ENCODE data around the gene SPRED2.

SPRED2 gene

DNA sequence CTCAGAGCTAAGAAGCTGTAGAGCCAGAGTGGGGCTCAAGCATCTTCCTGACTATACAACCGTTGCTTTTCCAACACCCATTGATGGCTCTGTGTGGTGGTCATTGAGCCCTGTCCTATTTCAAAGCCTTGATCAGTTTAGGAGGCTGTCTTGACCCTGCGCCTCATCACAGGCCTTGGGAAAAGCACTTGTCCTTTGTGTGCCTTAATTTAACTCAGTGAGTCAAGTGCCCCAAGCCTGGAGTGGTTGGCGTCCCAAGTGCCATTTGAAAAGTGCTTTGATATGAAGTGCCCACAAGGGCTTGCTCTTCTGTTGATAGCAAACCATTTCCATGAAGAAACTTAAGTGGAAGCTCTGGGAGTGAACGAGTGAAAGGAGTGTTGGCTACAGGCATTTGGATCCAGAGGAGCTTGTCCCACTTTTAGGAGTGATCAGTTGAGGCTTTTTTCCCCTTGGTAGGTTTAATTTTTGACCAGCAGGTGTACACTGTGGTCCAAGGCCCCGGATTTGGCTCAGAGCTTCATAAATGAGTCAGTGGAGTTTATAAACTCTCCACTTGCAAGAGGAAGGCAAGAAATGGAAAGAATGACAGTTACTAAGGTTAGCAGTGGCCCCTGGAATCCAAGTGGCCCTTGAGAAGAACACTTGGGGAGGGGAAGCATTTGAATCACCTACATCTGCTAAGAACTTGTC is 154.5 kb downstream of the SPRED2 start:
- no peak overlapping the region for H3K27ac ChIP-seq
- no peak for TF ChIP-seq ZFX (IDR thresholded peaks at IDR 0.05; ENCODE audit: borderline replicate concordance)
- TF ChIP-seq, protein P1, sequence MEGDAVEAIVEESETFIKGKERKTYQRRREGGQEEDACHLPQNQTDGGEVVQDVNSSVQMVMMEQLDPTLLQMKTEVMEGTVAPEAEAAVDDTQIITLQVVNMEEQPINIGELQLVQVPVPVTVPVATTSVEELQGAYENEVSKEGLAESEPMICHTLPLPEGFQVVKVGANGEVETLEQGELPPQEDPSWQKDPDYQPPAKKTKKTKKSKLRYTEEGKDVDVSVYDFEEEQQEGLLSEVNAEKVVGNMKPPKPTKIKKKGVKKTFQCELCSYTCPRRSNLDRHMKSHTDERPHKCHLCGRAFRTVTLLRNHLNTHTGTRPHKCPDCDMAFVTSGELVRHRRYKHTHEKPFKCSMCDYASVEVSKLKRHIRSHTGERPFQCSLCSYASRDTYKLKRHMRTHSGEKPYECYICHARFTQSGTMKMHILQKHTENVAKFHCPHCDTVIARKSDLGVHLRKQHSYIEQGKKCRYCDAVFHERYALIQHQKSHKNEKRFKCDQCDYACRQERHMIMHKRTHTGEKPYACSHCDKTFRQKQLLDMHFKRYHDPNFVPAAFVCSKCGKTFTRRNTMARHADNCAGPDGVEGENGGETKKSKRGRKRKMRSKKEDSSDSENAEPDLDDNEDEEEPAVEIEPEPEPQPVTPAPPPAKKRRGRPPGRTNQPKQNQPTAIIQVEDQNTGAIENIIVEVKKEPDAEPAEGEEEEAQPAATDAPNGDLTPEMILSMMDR (IDR thresholded peaks at IDR 0.05) = no peak

DNA sequence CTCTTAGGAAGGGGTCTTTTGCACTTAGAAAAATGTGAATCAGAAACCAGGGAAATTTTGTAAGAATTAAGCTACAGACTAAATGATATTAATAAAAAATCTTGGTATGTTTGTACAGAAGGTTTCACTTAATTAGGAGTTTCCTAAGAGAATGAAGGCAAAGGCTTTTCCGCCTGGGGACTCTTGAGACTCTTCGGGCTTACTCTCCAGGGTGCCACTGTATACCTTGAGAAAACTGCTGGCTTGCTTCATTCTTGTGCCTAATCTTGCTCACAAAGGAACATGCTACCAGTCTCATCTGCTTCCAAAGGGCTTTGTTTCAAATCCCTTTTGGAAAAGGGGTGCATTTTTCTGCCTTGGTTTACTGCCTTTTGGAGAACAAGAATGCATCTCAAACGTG is 155.3 kb downstream of the SPRED2 start:
- H3K27ac ChIP-seq = no peak overlapping the region
- TF ChIP-seq ZFX (IDR thresholded peaks at IDR 0.05; ENCODE audit: borderline replicate concordance) = no peak
- TF ChIP-seq, protein P1 (IDR thresholded peaks at IDR 0.05) = no peak

DNA sequence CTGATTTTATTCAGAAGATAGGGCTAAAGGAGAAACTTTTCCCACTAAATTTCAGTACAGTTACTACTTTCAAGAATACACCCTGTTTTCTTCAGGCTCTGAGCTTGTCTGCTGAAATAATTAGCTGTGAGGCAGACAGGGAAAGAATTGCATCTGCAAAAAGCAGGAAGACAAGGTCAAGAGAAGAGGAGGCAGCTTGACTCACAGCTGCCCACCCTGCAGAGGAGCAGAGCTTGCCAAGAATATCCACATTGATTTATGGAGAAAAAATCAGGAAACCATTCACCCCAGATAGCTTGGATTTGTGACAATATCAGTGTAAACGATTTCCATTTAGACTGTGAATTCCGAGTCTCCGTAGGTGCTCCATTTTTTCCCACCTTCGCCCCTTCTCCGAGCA is 155.8 kb downstream of the SPRED2 start:
- no peak overlapping the region for H3K27ac ChIP-seq
- no peak for TF ChIP-seq ZFX (IDR thresholded peaks at IDR 0.05; ENCODE audit: borderline replicate concordance)
- TF ChIP-seq, protein P1 (IDR thresholded peaks at IDR 0.05) = no peak

GRCh38 chr2:65275141-65275915 is 157.1 kb downstream of the SPRED2 start:
- no peak overlapping the region for H3K27ac ChIP-seq
- TF ChIP-seq, protein P1 (IDR thresholded peaks at IDR 0.05) = no peak
- no peak for TF ChIP-seq ZFX (IDR thresholded peaks at IDR 0.05; ENCODE audit: borderline replicate concordance)

DNA sequence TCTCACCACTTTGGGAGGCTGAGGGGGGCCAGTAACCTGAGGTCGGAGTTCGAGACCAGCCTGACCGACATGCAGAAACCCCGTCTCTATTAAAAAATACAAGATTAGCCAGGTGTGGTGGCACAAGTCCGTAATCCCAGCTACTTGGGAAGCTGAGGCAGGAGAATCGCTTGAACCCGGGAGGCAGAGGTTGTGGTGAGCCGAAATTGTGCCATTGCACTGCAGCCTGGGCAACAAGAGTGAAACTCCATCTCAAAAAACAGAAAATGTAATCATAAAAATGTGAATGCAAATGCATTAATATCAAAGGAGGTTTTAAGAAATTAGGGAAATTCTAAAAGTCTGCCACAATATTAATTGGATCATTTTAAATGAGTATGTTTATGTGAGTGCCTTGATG is 159.1 kb downstream of the SPRED2 start:
- TF ChIP-seq, protein P1 (IDR thresholded peaks at IDR 0.05) = no peak
- TF ChIP-seq ZFX (IDR thresholded peaks at IDR 0.05; ENCODE audit: borderline replicate concordance) = no peak
- no peak overlapping the region for H3K27ac ChIP-seq

GRCh38 chr2:65268957-65269356 is 163.4 kb downstream of the SPRED2 start:
- TF ChIP-seq ZFX (IDR thresholded peaks at IDR 0.05; ENCODE audit: borderline replicate concordance) = no peak
- TF ChIP-seq, protein P1 (IDR thresholded peaks at IDR 0.05) = no peak
- no peak overlapping the region for H3K27ac ChIP-seq

DNA sequence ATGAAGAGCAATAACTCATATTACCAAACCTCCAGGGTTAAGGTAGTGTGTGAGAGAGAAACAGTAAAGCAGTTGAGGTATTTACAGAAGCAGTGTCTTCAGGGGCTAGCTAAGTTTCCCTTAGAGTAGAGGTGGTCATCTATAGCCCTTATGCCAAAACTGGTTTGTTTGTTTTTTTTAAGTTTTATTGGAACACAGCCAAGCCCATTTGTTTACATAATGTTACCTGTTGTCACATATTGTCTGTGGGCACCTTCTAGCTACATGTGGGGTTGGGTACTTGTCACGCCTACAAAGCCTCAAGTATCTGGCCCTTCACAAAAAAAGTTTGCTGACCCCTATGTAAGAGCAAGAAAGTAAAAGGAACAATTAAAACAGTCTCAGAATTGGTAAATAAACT is 165.4 kb downstream of the SPRED2 start:
- TF ChIP-seq ZFX (IDR thresholded peaks at IDR 0.05; ENCODE audit: borderline replicate concordance) = no peak
- TF ChIP-seq, protein P1 (IDR thresholded peaks at IDR 0.05) = no peak

More for the DNA sequence above, 165.4 kb downstream of the SPRED2 start:
- H3K27ac ChIP-seq = no peak overlapping the region; the same call in 1 of the 2 replicates

All from 22Rv1 (cell line).